HT-29 (cell line): ENCODE measurements around the gene IGSF21. TPM values are rescaled to one million over a fixed set of nuclear protein-coding genes. Genes with fewer than 3 reads are reported as not detected.

Experiments
- DNase-seq: peaks from one replicate; pipeline ENCODE4 v3.0.0-alpha.2; 2015; ENCODE audit warnings: low spot score
- total RNA-seq: library from RNA; depleted of rRNA; stranded (reverse); fragments of >200 nt; shearing (Covaris generic); gene quantifications from 2 replicates; pipeline ENCODE4 v1.2.3, GENCODE V29; 2014

IGSF21 gene
- total RNA-seq, 1 experiment from 2014 or later: not detected

DNA sequence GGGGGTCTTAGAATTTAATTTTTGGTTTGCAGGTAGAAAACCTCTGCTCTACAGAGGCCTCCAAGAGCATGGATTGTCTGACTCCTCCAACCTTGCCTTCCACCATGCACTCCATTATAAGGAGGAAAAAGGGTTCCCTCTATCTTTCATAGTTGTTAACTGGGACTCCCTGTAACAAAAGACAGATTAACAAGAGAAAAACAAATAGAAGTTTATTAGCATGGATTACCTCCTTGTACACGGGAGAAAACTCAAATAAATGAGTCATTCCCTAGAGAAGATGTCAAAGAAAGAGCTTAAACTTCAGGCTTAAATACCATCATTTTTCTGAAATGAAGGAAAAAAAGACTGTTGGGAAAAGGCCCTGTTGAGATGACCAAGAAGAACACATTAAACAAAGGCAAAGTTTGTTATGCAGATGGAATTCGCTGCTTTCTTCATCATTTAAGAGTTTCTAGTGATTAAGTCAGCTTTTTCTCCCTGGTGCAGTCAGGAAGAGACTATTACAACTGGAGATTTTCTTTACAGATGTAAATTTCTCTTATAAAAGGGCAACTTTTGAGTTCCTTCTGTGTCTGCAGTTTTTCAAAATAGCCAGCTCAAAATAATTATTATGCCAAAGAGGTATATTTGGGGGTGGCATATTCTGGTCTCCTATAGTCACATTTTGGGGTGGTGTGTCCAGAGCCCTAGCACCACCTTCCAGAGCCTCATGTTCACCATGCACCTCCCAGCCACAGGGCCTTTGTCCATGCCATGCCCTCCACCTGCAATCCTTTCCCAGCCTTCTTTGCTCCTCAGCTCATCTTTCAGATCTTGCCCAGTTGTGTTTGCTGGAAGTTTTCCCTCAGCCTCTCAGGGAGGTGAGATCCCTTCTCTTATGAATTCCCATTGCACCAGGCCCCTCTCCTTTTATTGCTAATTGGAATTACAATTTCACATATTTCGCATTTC lies 310.0 kb downstream of the IGSF21 start:
- peak; percentile 34 for DNase-seq

DNA sequence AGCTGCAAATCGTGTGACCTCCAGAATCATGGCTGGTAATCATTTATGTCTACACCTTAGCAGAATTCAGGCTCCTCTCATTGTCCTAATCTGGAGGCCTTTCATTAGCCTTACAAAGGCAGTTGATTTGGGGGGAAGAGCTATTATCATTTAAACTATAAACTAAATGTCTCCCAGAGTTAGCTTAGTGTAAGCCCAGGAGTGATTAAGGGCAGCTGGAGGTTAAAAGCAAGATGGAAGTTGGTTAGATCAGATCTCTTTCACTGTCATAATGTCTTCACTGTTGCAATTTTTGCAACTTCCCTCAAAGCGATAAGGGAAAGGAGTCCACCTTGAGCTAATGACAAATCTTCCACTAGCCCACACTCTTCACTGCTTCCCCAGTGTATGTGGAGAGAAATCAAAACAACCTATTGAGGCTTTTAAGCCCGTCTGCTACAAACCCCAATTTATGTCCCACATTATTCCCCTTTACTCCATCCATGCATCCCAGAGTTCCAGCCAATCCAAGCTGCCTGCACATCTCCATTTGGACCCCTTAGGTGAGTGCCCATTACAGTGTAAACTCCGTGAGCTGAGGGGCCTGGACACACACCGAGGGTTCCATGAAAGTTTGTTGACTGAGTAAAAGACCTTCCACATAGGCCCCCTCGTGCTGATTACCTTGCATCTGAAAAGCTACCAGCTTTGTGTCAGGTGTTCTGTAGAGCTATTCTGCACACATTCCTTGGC lies 311.7 kb downstream of the IGSF21 start:
- DNase-seq: no peak

GRCh38 chr1:18419845-18420184 lies 312.2 kb downstream of the IGSF21 start:
- DNase-seq: no peak

DNA sequence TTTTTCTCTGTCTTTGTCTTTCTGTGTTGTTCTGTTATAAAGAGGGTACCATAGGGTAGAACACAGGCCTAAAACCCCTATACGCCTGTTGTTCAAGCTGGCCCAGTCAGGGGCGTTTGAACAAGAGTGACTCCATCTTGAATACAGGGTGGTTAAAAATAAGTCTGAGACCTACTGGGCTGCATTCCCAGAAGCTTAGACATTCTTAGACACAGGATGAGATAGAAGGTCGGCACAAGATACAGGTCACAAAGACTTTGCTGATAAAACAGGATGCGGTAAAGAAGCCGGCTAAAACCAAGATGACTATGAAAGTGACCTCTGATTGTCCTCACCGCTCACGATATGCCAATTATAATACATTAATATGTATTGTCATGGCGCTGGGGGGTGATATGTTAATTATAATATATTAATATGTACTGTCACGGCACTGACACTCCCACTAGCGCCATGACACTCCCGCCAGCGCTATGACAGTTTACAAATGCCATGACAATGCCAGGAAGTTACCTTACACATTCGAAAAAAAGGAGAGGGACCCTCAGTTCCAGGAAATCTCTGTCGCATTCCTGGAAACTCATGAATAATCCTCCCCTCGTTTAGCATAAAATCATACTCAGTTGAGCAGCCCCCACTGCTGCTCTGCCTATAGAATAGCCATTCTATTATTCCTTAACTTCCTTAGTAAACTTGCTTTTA lies 314.6 kb downstream of the IGSF21 start:
- no peak for DNase-seq

DNA sequence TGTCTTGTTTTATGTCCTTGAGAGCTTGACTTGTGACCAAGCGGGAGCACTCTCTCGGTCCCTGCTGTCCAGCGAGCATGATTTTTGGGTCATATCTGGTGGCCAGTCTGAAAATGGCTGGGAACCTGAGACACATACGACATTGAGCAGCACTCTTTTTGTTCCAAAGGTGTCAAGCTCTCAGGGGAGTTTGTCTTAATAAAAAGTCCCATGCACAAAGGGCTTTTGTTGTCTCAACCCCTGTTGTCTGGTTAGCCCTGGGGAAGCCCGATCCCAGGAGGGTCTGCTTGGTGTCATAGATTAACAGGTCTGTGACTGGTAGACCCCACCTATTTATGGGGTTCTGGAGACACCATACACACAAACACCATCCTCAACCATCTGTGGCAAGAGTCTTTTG lies 315.4 kb downstream of the IGSF21 start:
- DNase-seq: no peak

- no peak for DNase-seq
These were observed 319.0 kb downstream of the IGSF21 start for GRCh38 chr1:18426580-18426979.
